GM12878 (cell line): ENCODE results near the gene IRGC. TPM values are rescaled to one million over a fixed set of nuclear protein-coding genes. Genes with fewer than 3 reads are reported as not detected.

Experiments used
- ATAC-seq: fragments of 200-7000 bp; cut with Tn5 transposase; 3 replicates; pipeline ENCODE4 v1.9.1; 2020; ENCODE audit warnings: mild to moderate bottlenecking, moderate library complexity
- BruUV-seq: library from RNA; stranded (reverse); fragments of 400-500 nt; replicated peaks from 2 replicates; lab custom pipeline; 2021; lab: Mats Ljungman, UMichigan
- CTCF ChIA-PET: fragments of 300-600 bp; sonication (Branson Sonifier 250); formaldehyde crosslinking; extraction: SDS; loops from one replicate; lab custom pipeline; 2021; ENCODE audit warnings: inconsistent platforms; lab: Yijun Ruan, JAX
- POLR2A ChIA-PET: fragments of 350-600 bp; formaldehyde crosslinking; extraction: SDS; loops from one replicate; lab custom pipeline; 2021; ENCODE audit warnings: inconsistent platforms; lab: Charles Lee
- RAD21 ChIA-PET: fragments of 300-600 bp; sonication (Branson Sonifier 250); formaldehyde crosslinking; loops from one replicate; lab custom pipeline; 2023; ENCODE audit warnings: antibody characterized with exemption; ENCODE audit not compliant: unreplicated experiment; lab: Charles Lee
- SMC1A ChIA-PET: fragments of 300-600 bp; sonication (Branson Sonifier 250); formaldehyde crosslinking; loops from one replicate; lab custom pipeline; 2023; ENCODE audit not compliant: unreplicated experiment, uncharacterized antibody; lab: Charles Lee
- DNase-seq: peaks from one replicate; pipeline ENCODE4 v3.0.0-alpha.2; 2011; ENCODE audit warnings: low read depth, low spot score
- FAIRE-seq: peaks from 3 replicates; lab custom pipeline; 2011; peaks lifted over from hg19 to GRCh38; lab: Jason Lieb, UNC
- H2AFZ ChIP-seq: 2 replicates; pipeline ENCODE4 v1.6.0; 2011; ENCODE audit warnings: low read depth, low read length, control low read depth; ENCODE audit not compliant: control insufficient read depth
- H3K27ac ChIP-seq: 2 replicates; pipeline ENCODE4 v1.5.1; 2011; ENCODE audit warnings: control low read depth; ENCODE audit not compliant: control insufficient read depth, insufficient read depth
- H3K27me3 ChIP-seq, 2 experiments: replicated peaks in 1 of 2; 2 replicates each; pipeline versions ENCODE4 v1.6.0 to v1.6.1; 2011; ENCODE audit warnings: low read length in 1 of 2; ENCODE audit not compliant: control insufficient read depth in 2 of 2, insufficient read depth in 2 of 2
- H3K36me3 ChIP-seq, 2 experiments: 2 replicates each; pipeline ENCODE4 v1.5.1; 2011; ENCODE audit warnings: low read length in 1 of 2; ENCODE audit not compliant: control insufficient read depth in 2 of 2, insufficient read depth in 2 of 2
- H3K4me1 ChIP-seq: 2 replicates; pipeline ENCODE4 v1.6.1; 2011; ENCODE audit warnings: mild to moderate bottlenecking, low read length, moderate library complexity, mixed read lengths; ENCODE audit not compliant: control insufficient read depth, insufficient read depth
- H3K4me2 ChIP-seq: 2 replicates; pipeline ENCODE4 v1.6.0; 2011; ENCODE audit warnings: control low read depth; ENCODE audit not compliant: control insufficient read depth, insufficient read depth
- H3K4me3 ChIP-seq: fragments of 200-600 bp; sonication (generic); 2 replicates; pipeline ENCODE4 v1.5.1; 2016
- H3K79me2 ChIP-seq: 2 replicates; pipeline ENCODE4 v1.6.0; 2011; ENCODE audit warnings: low read length; ENCODE audit not compliant: control insufficient read depth, insufficient read depth
- H3K9ac ChIP-seq: 2 replicates; pipeline ENCODE4 v1.8.0; 2011; ENCODE audit warnings: low read length, control low read depth, mixed read lengths; ENCODE audit not compliant: control insufficient read depth, insufficient read depth
- H3K9me3 ChIP-seq: replicated peaks from 3 replicates; pipeline ENCODE4 v1.5.1; 2011; ENCODE audit warnings: mild to moderate bottlenecking, low read length; ENCODE audit not compliant: control insufficient read depth, insufficient read depth
- H4K20me1 ChIP-seq: 2 replicates; pipeline ENCODE4 v1.6.0; 2011; ENCODE audit not compliant: control insufficient read depth, insufficient read depth
- IKZF1 ChIP-seq: fragments of 450-650 bp; conservative IDR thresholded peaks from 2 replicates; pipeline ENCODE4 v1.6.1; 2017; ENCODE audit warnings: antibody characterized with exemption, mild to moderate bottlenecking
- KAT2A ChIP-seq: conservative IDR thresholded peaks from 2 replicates; pipeline ENCODE4 v1.6.1; 2011; ENCODE audit warnings: low read depth, low read length; ENCODE audit not compliant: control insufficient read depth
- LARP7 ChIP-seq: fragments of 450-650 bp; IDR thresholded peaks from 2 replicates; pipeline ENCODE4 v1.6.1; 2017; ENCODE audit warnings: mild to moderate bottlenecking
- PAX5 ChIP-seq: IDR thresholded peaks from 2 replicates; pipeline ENCODE4 v1.6.1; 2011; ENCODE audit warnings: low read depth, low read length, borderline replicate concordance
- PAX8 ChIP-seq: fragments of 450-650 bp; IDR thresholded peaks from 2 replicates; pipeline ENCODE4 v1.6.1; 2017; ENCODE audit warnings: mild to moderate bottlenecking, moderate library complexity
- POLR2A ChIP-seq: IDR thresholded peaks from 2 replicates; pipeline ENCODE4 v1.6.1; 2011; ENCODE audit warnings: low read depth, mild to moderate bottlenecking, low read length
- RELB ChIP-seq: fragments of 450-650 bp; IDR thresholded peaks from 2 replicates; pipeline ENCODE4 v1.6.1; 2017; ENCODE audit warnings: low read depth, mild to moderate bottlenecking, moderate library complexity
- TARDBP ChIP-seq: IDR thresholded peaks from 2 replicates; pipeline ENCODE4 v1.6.1; 2016; ENCODE audit warnings: borderline replicate concordance
- WGBS: methylation state at CpG from one replicate; pipeline ENCODE4 v1.1.6; 2016; ENCODE audit warnings: low lambda C conversion rate; ENCODE audit not compliant: insufficient replicate concordance, insufficient coverage; ENCODE audit errors: missing lambda C conversion rate; 5-methylcytosine and 5-hydroxymethylcytosine counted together
- in situ Hi-C: fragments of 300-500 bp; cut with MboI; formaldehyde crosslinking; loops from 9 replicates; pipeline ENCODE4 v1.14.3; 2018; ENCODE audit warnings: mixed read lengths
- intact Hi-C: fragments of 100-400 bp; cut with micrococcal nuclease; formaldehyde crosslinking; loops from one replicate; pipeline ENCODE4 v1.14.2; 2022; ENCODE audit not compliant: unreplicated experiment
- polyA plus RNA-seq, 11 experiments: library from polyadenylated mRNA; depleted of rRNA in 4 of 11; unstranded in 6 of 11; stranded (reverse) in 5 of 11; fragments of >200 nt; fragmentation: Nextera tagmentation in 4 of 11; fragmentation: Illumina TruSeq in 1 of 11; extraction: Ambion mirVana in 4 of 11; extraction: Trizol in 1 of 11; gene quantifications; 1 replicate in 1 of 11; 2 replicates in 10 of 11; pipeline versions ENCODE4 v1.2.1 to v1.2.3, GENCODE V29; 2011 to 2016; ENCODE audit warnings: inconsistent platforms in 2 of 11, missing spikeins in 2 of 11, low read depth in 1 of 11
- total RNA-seq, 4 experiments: library from RNA; depleted of rRNA in 3 of 4; stranded (reverse); fragments of >200 nt in 3 of 4; fragmentation: Illumina TruSeq in 1 of 4; extraction: Trizol in 1 of 4; gene quantifications; 2 replicates each; pipeline versions ENCODE4 v1.2.1 to v1.2.3, GENCODE V29; 2013 to 2021
- TF ChIP-seq, protein P1 (sequence below): fragments of 450-650 bp; conservative IDR thresholded peaks from 2 replicates; pipeline ENCODE4 v1.6.1; 2017; ENCODE audit warnings: mild to moderate bottlenecking, moderate library complexity
- TF ChIP-seq, protein P2 (sequence below): IDR thresholded peaks from 2 replicates; pipeline ENCODE4 v1.6.1; 2012; ENCODE audit warnings: low read depth, low read length, improper control_type of control experiment
- TF ChIP-seq, protein P3 (sequence below): fragments of 450-650 bp; formaldehyde crosslinking; IDR thresholded peaks from 2 replicates; pipeline ENCODE4 v1.4.0; 2022; ENCODE audit warnings: mild to moderate bottlenecking, moderate library complexity

Gene IRGC
- total and polyA plus RNA-seq, 10 of the 15 experiments (the other 5 are each of a cell fraction or from before 2014, with no cell fraction given), result 0.04 TPM; not detected in 9

DNA sequence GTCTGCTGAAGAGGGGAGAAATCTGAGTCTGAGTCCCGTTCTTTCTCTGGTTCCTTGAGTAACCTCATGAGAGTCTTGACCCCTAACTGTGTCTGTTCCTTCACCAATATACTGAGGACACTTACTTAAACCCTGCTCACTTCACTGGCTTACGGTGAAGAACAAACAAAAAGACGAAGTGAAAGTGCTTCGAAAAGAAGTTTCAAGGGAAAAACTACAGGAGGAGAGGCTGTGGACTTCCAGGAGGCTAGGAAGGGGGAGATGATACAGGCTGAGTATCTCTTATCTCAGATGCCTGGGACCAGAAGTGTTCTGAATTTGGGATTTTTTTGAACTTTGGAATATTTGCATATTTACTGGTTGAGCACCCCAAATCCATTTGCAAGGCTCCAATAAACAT, 32.8 kb downstream of the IRGC start (continued):
- TF ChIP-seq IKZF1, result peak; percentile 69
- 0 out of 2 replicates have a peak, but pooled peaks have one; percentile 42 for TF ChIP-seq RELB
- TF ChIP-seq, protein P1, sequence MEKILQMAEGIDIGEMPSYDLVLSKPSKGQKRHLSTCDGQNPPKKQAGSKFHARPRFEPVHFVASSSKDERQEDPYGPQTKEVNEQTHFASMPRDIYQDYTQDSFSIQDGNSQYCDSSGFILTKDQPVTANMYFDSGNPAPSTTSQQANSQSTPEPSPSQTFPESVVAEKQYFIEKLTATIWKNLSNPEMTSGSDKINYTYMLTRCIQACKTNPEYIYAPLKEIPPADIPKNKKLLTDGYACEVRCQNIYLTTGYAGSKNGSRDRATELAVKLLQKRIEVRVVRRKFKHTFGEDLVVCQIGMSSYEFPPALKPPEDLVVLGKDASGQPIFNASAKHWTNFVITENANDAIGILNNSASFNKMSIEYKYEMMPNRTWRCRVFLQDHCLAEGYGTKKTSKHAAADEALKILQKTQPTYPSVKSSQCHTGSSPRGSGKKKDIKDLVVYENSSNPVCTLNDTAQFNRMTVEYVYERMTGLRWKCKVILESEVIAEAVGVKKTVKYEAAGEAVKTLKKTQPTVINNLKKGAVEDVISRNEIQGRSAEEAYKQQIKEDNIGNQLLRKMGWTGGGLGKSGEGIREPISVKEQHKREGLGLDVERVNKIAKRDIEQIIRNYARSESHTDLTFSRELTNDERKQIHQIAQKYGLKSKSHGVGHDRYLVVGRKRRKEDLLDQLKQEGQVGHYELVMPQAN, result no peak
- TF ChIP-seq, all 136 proteins: peak for 6

- no peaks in the 10 kb centered on the region for H3K9me3 ChIP-seq
- ChIA-PET SMC1A (interaction anchor here (1.3 to 10.1 kb wide), 3 partner anchors 17 to 32 kb away, joined by 5 to 186 read pairs (median 11); partner anchors contain the start of gene KCNN4), CTCF (interaction anchor here (1.5 to 8.1 kb wide), 4 partner anchors 15 to 81 kb away, joined by 6 to 144 read pairs (median 73); partner anchors contain the start of gene KCNN4), RAD21 (interaction anchor here (1.0 to 8.2 kb wide), 4 partner anchors 16 to 81 kb away, joined by 3 to 118 read pairs (median 12); partner anchors contain the start of gene KCNN4), POLR2A (interaction anchor here (0.7 to 13.5 kb wide), 3 partner anchors 16 to 79 kb away, joined by 6 to 307 read pairs (median 79); partner anchors contain the start of genes KCNN4 and PLAUR)
- 0 out of 2 replicates have a peak overlapping the region, but pooled peaks have one; percentile 18 for H3K4me3 ChIP-seq
- H2AFZ ChIP-seq, result no peak overlapping the region
- H3K27me3 ChIP-seq, result no peaks in the 10 kb centered on the region
- H3K9ac ChIP-seq, result peak overlapping the region; percentile 49; the same call in 1 of the 2 replicates
- BruUV-seq, result no TSS peak
- DNase-seq, result no peak
- H3K36me3 ChIP-seq, result peaks cover 17 to 34% of the 10 kb centered on the region in 2 experiments; a peak in 3 of 4 replicates
- in situ Hi-C loops (loop anchor here (5.0 kb wide), 1 partner anchor 38 kb away; no protein-coding TSS in a partner anchor), intact Hi-C loops (loop anchor here (2.0 to 5.0 kb wide), 2 partner anchors 16 to 82 kb away; no protein-coding TSS in a partner anchor)
- no peak for FAIRE-seq
- H3K4me2 ChIP-seq, result peak overlapping the region; percentile 82
- peaks cover 33% of the 10 kb centered on the region for H3K79me2 ChIP-seq
- ATAC-seq, result no peak
- 81% methylated on average over 7 of the region's 7 CpGs for WGBS
- no peak for TF ChIP-seq KAT2A
- no peak for TF ChIP-seq LARP7
- TF ChIP-seq POLR2A, result no peak
- no peak for TF ChIP-seq PAX5
- TF ChIP-seq, protein P2, sequence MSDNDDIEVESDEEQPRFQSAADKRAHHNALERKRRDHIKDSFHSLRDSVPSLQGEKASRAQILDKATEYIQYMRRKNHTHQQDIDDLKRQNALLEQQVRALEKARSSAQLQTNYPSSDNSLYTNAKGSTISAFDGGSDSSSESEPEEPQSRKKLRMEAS, result no peak
- no peak for TF ChIP-seq PAX8
- TF ChIP-seq, protein P3, sequence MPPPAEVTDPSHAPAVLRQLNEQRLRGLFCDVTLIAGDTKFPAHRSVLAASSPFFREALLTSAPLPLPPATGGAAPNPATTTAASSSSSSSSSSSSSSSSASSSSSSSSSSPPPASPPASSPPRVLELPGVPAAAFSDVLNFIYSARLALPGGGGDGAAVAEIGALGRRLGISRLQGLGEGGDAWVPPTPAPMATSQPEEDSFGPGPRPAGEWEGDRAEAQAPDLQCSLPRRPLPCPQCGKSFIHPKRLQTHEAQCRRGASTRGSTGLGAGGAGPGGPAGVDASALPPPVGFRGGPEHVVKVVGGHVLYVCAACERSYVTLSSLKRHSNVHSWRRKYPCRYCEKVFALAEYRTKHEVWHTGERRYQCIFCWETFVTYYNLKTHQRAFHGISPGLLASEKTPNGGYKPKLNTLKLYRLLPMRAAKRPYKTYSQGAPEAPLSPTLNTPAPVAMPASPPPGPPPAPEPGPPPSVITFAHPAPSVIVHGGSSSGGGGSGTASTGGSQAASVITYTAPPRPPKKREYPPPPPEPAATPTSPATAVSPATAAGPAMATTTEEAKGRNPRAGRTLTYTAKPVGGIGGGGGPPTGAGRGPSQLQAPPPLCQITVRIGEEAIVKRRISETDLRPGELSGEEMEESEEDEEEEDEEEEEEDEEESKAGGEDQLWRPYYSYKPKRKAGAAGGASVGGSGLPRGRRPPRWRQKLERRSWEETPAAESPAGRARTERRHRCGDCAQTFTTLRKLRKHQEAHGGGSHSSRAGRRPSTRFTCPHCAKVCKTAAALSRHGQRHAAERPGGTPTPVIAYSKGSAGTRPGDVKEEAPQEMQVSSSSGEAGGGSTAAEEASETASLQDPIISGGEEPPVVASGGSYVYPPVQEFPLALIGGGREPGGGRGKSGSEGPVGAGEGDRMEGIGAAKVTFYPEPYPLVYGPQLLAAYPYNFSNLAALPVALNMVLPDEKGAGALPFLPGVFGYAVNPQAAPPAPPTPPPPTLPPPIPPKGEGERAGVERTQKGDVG (CRISPR knock-in tag), result no peak
- TF ChIP-seq TARDBP, result no peak
- peaks cover 49% of the 10 kb centered on the region for H3K4me1 ChIP-seq
- H4K20me1 ChIP-seq, result no peaks in the 10 kb centered on the region
- H3K27ac ChIP-seq, result peak overlapping the region; percentile 87
These were observed 33.3 kb downstream of the IRGC start for GRCh38 chr19:43749152-43749551.
